OCI-LY1 (cell line): Measurements from ENCODE around the gene CLEC16A.

Experiments
- EZH2 ChIP-seq: fragments of 200-600 bp; sonication (generic), shearing (Covaris generic); IDR thresholded peaks from 2 replicates; pipeline ENCODE4 v1.8.0; 2017; ENCODE audit warnings: borderline replicate concordance, mixed run types, mild to moderate bottlenecking, antibody characterized with exemption, low read length, moderate library complexity, mixed read lengths
- TF ChIP-seq, protein P1 (sequence below): fragments of 200-600 bp; sonication (generic), shearing (Covaris generic); IDR thresholded peaks from 2 replicates; pipeline ENCODE4 v1.5.1; 2017; ENCODE audit warnings: mild to moderate bottlenecking, antibody characterized with exemption, low read length, moderate library complexity, mixed read lengths

GRCh38 chr16:11155284-11155806, 211.0 kb downstream of the CLEC16A start:
- TF ChIP-seq, protein P1, sequence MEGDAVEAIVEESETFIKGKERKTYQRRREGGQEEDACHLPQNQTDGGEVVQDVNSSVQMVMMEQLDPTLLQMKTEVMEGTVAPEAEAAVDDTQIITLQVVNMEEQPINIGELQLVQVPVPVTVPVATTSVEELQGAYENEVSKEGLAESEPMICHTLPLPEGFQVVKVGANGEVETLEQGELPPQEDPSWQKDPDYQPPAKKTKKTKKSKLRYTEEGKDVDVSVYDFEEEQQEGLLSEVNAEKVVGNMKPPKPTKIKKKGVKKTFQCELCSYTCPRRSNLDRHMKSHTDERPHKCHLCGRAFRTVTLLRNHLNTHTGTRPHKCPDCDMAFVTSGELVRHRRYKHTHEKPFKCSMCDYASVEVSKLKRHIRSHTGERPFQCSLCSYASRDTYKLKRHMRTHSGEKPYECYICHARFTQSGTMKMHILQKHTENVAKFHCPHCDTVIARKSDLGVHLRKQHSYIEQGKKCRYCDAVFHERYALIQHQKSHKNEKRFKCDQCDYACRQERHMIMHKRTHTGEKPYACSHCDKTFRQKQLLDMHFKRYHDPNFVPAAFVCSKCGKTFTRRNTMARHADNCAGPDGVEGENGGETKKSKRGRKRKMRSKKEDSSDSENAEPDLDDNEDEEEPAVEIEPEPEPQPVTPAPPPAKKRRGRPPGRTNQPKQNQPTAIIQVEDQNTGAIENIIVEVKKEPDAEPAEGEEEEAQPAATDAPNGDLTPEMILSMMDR = no peak
- no peak for TF ChIP-seq EZH2
